ENCODE data around the gene RIPOR1.

The RIPOR1 gene

GRCh38 chr16:67514382-67514828, 14.2 kb upstream of the RIPOR1 start:
- TF ChIP-seq SPI1 (IDR thresholded peaks at IDR 0.05; ENCODE audit: low read depth, low read length) (peak; percentile 77), POLR2A (IDR thresholded peaks at IDR 0.05; ENCODE audit: low read depth, low read length) (no peak)
- peak; percentile 82 for FAIRE-seq
- DNase-seq (ENCODE audit: insufficient read length, low spot score), result peak; percentile 47

- TF ChIP-seq PAX5 (IDR thresholded peaks at IDR 0.05; ENCODE audit: insufficient read depth, low read length, severe bottlenecking) (no peak), POU2F2 (IDR thresholded peaks at IDR 0.05; ENCODE audit: low read depth, low read length) (no peak), TAF1 (IDR thresholded peaks at IDR 0.05; ENCODE audit: low read depth, low read length) (no peak), POLR2A (IDR thresholded peaks at IDR 0.05; ENCODE audit: low read depth, low read length) (no peak), POLR2AphosphoS5 (IDR thresholded peaks at IDR 0.05; ENCODE audit: low read depth, low read length) (no peak), SPI1 (IDR thresholded peaks at IDR 0.05; ENCODE audit: low read depth, low read length) (no peak)
- DNase-seq (ENCODE audit: insufficient read length, low spot score) (no peak), FAIRE-seq (no peak)
These were observed 12.1 kb upstream of the RIPOR1 start for GRCh38 chr16:67516296-67517154.

- TF ChIP-seq POLR2AphosphoS5 (IDR thresholded peaks at IDR 0.05; ENCODE audit: low read depth, low read length), result no peak
- TF ChIP-seq PAX5 (IDR thresholded peaks at IDR 0.05; ENCODE audit: insufficient read depth, low read length, severe bottlenecking), result no peak
- TF ChIP-seq POU2F2 (IDR thresholded peaks at IDR 0.05; ENCODE audit: low read depth, low read length), result no peak
- no peak for TF ChIP-seq SPI1 (IDR thresholded peaks at IDR 0.05; ENCODE audit: low read depth, low read length)
- no peak for TF ChIP-seq TAF1 (IDR thresholded peaks at IDR 0.05; ENCODE audit: low read depth, low read length)
- TF ChIP-seq POLR2A (IDR thresholded peaks at IDR 0.05; ENCODE audit: low read depth, low read length), result no peak
- DNase-seq (ENCODE audit: insufficient read length, low spot score) (no peak), FAIRE-seq (no peak)
These were observed 11.5 kb upstream of the RIPOR1 start for GRCh38 chr16:67517155-67517445.

GRCh38 chr16:67517661-67518423, 10.8 kb upstream of the RIPOR1 start:
- DNase-seq (ENCODE audit: insufficient read length, low spot score) (no peak), FAIRE-seq (peak; percentile 86)
- TF ChIP-seq POLR2AphosphoS5 (IDR thresholded peaks at IDR 0.05; ENCODE audit: low read depth, low read length) (no peak), SPI1 (IDR thresholded peaks at IDR 0.05; ENCODE audit: low read depth, low read length) (peak; percentile 96)

GRCh38 chr16:67518676-67519075, 10.0 kb upstream of the RIPOR1 start:
- peak; percentile 28 for FAIRE-seq
- TF ChIP-seq POLR2AphosphoS5 (IDR thresholded peaks at IDR 0.05; ENCODE audit: low read depth, low read length) (no peak), POU2F2 (IDR thresholded peaks at IDR 0.05; ENCODE audit: low read depth, low read length) (no peak), TAF1 (IDR thresholded peaks at IDR 0.05; ENCODE audit: low read depth, low read length) (no peak), PAX5 (IDR thresholded peaks at IDR 0.05; ENCODE audit: insufficient read depth, low read length, severe bottlenecking) (no peak)
- DNase-seq (ENCODE audit: insufficient read length, low spot score), result no peak

- no peak for FAIRE-seq
- no peak for DNase-seq (ENCODE audit: insufficient read length, low spot score)
These were observed 9.4 kb upstream of the RIPOR1 start for GRCh38 chr16:67519242-67519641.

GRCh38 chr16:67521095-67521804, 7.4 kb upstream of the RIPOR1 start:
- DNase-seq (ENCODE audit: insufficient read length, low spot score) (peak; percentile 80), FAIRE-seq (peak; percentile 90)
- TF ChIP-seq TAF1 (IDR thresholded peaks at IDR 0.05; ENCODE audit: low read depth, low read length) (no peak), PAX5 (IDR thresholded peaks at IDR 0.05; ENCODE audit: insufficient read depth, low read length, severe bottlenecking) (peak; percentile 51)

More at GRCh38 chr16:67519242-67519641, 9.4 kb upstream of the RIPOR1 start:
- no peak for TF ChIP-seq POLR2A (IDR thresholded peaks at IDR 0.05; ENCODE audit: low read depth, low read length)
- no peak for TF ChIP-seq POU2F2 (IDR thresholded peaks at IDR 0.05; ENCODE audit: low read depth, low read length)
- no peak for TF ChIP-seq SPI1 (IDR thresholded peaks at IDR 0.05; ENCODE audit: low read depth, low read length)
- no peak for TF ChIP-seq POLR2AphosphoS5 (IDR thresholded peaks at IDR 0.05; ENCODE audit: low read depth, low read length)
- TF ChIP-seq TAF1 (IDR thresholded peaks at IDR 0.05; ENCODE audit: low read depth, low read length), result no peak
- TF ChIP-seq PAX5 (IDR thresholded peaks at IDR 0.05; ENCODE audit: insufficient read depth, low read length, severe bottlenecking), result no peak

- FAIRE-seq, result peak; percentile 43
- TF ChIP-seq SPI1 (IDR thresholded peaks at IDR 0.05; ENCODE audit: low read depth, low read length) (no peak), TAF1 (IDR thresholded peaks at IDR 0.05; ENCODE audit: low read depth, low read length) (no peak), POU2F2 (IDR thresholded peaks at IDR 0.05; ENCODE audit: low read depth, low read length) (no peak), POLR2AphosphoS5 (IDR thresholded peaks at IDR 0.05; ENCODE audit: low read depth, low read length) (no peak), POLR2A (IDR thresholded peaks at IDR 0.05; ENCODE audit: low read depth, low read length) (no peak), PAX5 (IDR thresholded peaks at IDR 0.05; ENCODE audit: insufficient read depth, low read length, severe bottlenecking) (no peak)
- DNase-seq (ENCODE audit: insufficient read length, low spot score), result no peak
These were observed 3.3 kb upstream of the RIPOR1 start for GRCh38 chr16:67525176-67525860.

- DNase-seq (ENCODE audit: insufficient read length, low spot score) (no peak), FAIRE-seq (no peak)
- no peak for TF ChIP-seq POU2F2 (IDR thresholded peaks at IDR 0.05; ENCODE audit: low read depth, low read length)
- no peak for TF ChIP-seq TAF1 (IDR thresholded peaks at IDR 0.05; ENCODE audit: low read depth, low read length)
- no peak for TF ChIP-seq POLR2A (IDR thresholded peaks at IDR 0.05; ENCODE audit: low read depth, low read length)
These were observed 2.4 kb upstream of the RIPOR1 start for GRCh38 chr16:67526149-67526791.
